HEK293T (cell line): Measurements from ENCODE around the gene LIX1L.

Source experiments
- CTCF ChIA-PET: fragments of 350-600 bp; formaldehyde crosslinking; extraction: SDS; loops from one replicate; lab custom pipeline; 2021; ENCODE audit warnings: antibody characterized with exemption, inconsistent platforms; lab: Yijun Ruan, JAX
- POLR2A ChIA-PET: fragments of 350-600 bp; formaldehyde crosslinking; extraction: SDS; loops from one replicate; lab custom pipeline; 2020; ENCODE audit warnings: antibody characterized with exemption, inconsistent platforms; lab: Yijun Ruan, JAX
- DNase-seq: peaks from one replicate; pipeline ENCODE4 v3.0.0; 2012; ENCODE audit warnings: mixed read lengths; ENCODE audit errors: extremely low spot score
- BHLHE40 ChIP-seq: fragments of 450-650 bp; IDR thresholded peaks from 2 replicates; pipeline ENCODE4 v1.6.1; 2016; ENCODE audit warnings: mild to moderate bottlenecking, moderate library complexity, borderline replicate concordance
- CTBP1 ChIP-seq: fragments of 450-650 bp; IDR thresholded peaks from 2 replicates; pipeline ENCODE4 v1.6.1; 2016; ENCODE audit warnings: borderline replicate concordance
- ELF4 ChIP-seq: fragments of 450-650 bp; IDR thresholded peaks from 2 replicates; pipeline ENCODE4 v1.6.1; 2017; ENCODE audit warnings: antibody characterized with exemption
- FOXA1 ChIP-seq: fragments of 450-650 bp; IDR thresholded peaks from 2 replicates; pipeline ENCODE4 v1.6.1; 2016; ENCODE audit warnings: mild to moderate bottlenecking
- FOXK2 ChIP-seq: fragments of 450-650 bp; IDR thresholded peaks from 2 replicates; pipeline ENCODE4 v1.6.1; 2016; ENCODE audit warnings: mild to moderate bottlenecking
- FOXM1 ChIP-seq: fragments of 450-650 bp; IDR thresholded peaks from 2 replicates; pipeline ENCODE4 v1.6.1; 2017; ENCODE audit warnings: mild to moderate bottlenecking, borderline replicate concordance
- HDGF ChIP-seq: fragments of 450-650 bp; IDR thresholded peaks from 2 replicates; pipeline ENCODE4 v1.6.1; 2017; ENCODE audit warnings: antibody characterized with exemption, borderline replicate concordance
- L3MBTL2 ChIP-seq: fragments of 450-650 bp; conservative IDR thresholded peaks from 2 replicates; pipeline ENCODE4 v1.6.1; 2016; ENCODE audit warnings: mild to moderate bottlenecking
- LEF1 ChIP-seq: fragments of 450-650 bp; IDR thresholded peaks from 2 replicates; pipeline ENCODE4 v1.6.1; 2017; ENCODE audit warnings: mild to moderate bottlenecking, borderline replicate concordance
- NFRKB ChIP-seq: fragments of 450-650 bp; IDR thresholded peaks from 2 replicates; pipeline ENCODE4 v1.6.1; 2016; ENCODE audit warnings: mild to moderate bottlenecking, moderate library complexity
- PKNOX1 ChIP-seq: fragments of 450-650 bp; IDR thresholded peaks from 2 replicates; pipeline ENCODE4 v1.6.1; 2016
- SP1 ChIP-seq: fragments of 450-650 bp; IDR thresholded peaks from 2 replicates; pipeline ENCODE4 v1.6.1; 2017
- SUZ12 ChIP-seq: fragments of 450-650 bp; IDR thresholded peaks from 2 replicates; pipeline ENCODE4 v1.6.1; 2016; ENCODE audit warnings: mild to moderate bottlenecking
- TARDBP ChIP-seq: fragments of 450-650 bp; IDR thresholded peaks from 2 replicates; pipeline ENCODE4 v1.6.1; 2016
- ZNF384 ChIP-seq: fragments of 450-650 bp; IDR thresholded peaks from 2 replicates; pipeline ENCODE4 v1.6.1; 2016

Gene LIX1L

GRCh38 chr1:145996433-145997015, 38.7 kb upstream of the LIX1L start, which contains the start of gene TXNIP:
TXNIP (minus strand) TSS chr1:145996579; CDS start chr1:145996266, 313 bp downstream.
- CTCF ChIA-PET: interaction anchor here (0.6 to 2.6 kb wide), 2 partner anchors 11 to 150 kb away, joined by 4 to 10 read pairs; no protein-coding TSS in a partner anchor
- peak; percentile 99 for DNase-seq
- POLR2A ChIA-PET: interaction anchor here (0.7 to 4.2 kb wide), 8 partner anchors 9 to 137 kb away, joined by 3 to 54 read pairs (median 6); partner anchors contain the start of genes ANKRD34A, PIAS3 and POLR3GL
- peak; percentile 87 for TF ChIP-seq L3MBTL2
- no peak for TF ChIP-seq CTBP1
- TF ChIP-seq FOXK2: peak; percentile 99
- peak; percentile 41; the same call in 1 of the 2 replicates for TF ChIP-seq ELF4
- TF ChIP-seq BHLHE40: no peak
- TF ChIP-seq SUZ12: no peak
- no peak for TF ChIP-seq HDGF
- peak; percentile 91; the same call in 1 of the 2 replicates for TF ChIP-seq FOXM1

GRCh38 chr1:145995964-145996432, 38.2 kb upstream of the LIX1L start:
- POLR2A ChIA-PET: interaction anchor here (0.7 to 4.2 kb wide), 8 partner anchors 9 to 137 kb away, joined by 3 to 54 read pairs (median 6); partner anchors contain the start of genes ANKRD34A, PIAS3 and POLR3GL
- TF ChIP-seq TARDBP (no peak), PKNOX1 (no peak), CTBP1 (no peak), FOXA1 (no peak), SP1 (no peak), FOXK2 (no peak), FOXM1 (no peak), LEF1 (no peak), HDGF (no peak), L3MBTL2 (no peak), ZNF384 (no peak), BHLHE40 (no peak)
- CTCF ChIA-PET: interaction anchor here (2.6 kb wide), 1 partner anchor 11 kb away, joined by 10 read pairs; no protein-coding TSS in a partner anchor

GRCh38 chr1:145995148-145995881, 37.5 kb upstream of the LIX1L start:
- CTCF ChIA-PET: interaction anchor here (1.0 kb wide), 1 partner anchor 15 kb away, joined by 4 read pairs; no protein-coding TSS in a partner anchor
- POLR2A ChIA-PET: interaction anchor here (0.9 to 4.2 kb wide), 5 partner anchors 8 to 42 kb away, joined by 3 to 54 read pairs (median 6); partner anchors contain the start of genes ANKRD34A and POLR3GL

More at GRCh38 chr1:145995964-145996432, 38.2 kb upstream of the LIX1L start:
- peak; percentile 47 for DNase-seq

GRCh38 chr1:145994391-145995120, 36.7 kb upstream of the LIX1L start:
- DNase-seq: no peak
- ChIA-PET CTCF (interaction anchor here (0.6 to 3.0 kb wide), 3 partner anchors 11 to 16 kb away, joined by 4 to 13 read pairs (median 4); no protein-coding TSS in a partner anchor), POLR2A (interaction anchor here (0.9 to 8.2 kb wide), 7 partner anchors 14 to 135 kb away, joined by 3 to 115 read pairs (median 6); partner anchors contain the start of genes ANKRD34A, POLR3GL and RBM8A)
- no peak for TF ChIP-seq HDGF
- TF ChIP-seq L3MBTL2: no peak
- TF ChIP-seq CTBP1: no peak
- TF ChIP-seq FOXK2: no peak
- TF ChIP-seq PKNOX1: 0 out of 2 replicates have a peak, but pooled peaks have one; percentile 6

More at GRCh38 chr1:145995148-145995881, 37.5 kb upstream of the LIX1L start:
- no peak for DNase-seq
- TF ChIP-seq TARDBP (no peak), L3MBTL2 (no peak), ELF4 (no peak), CTBP1 (no peak)

- ChIA-PET CTCF (interaction anchor here (0.6 to 3.0 kb wide), 2 partner anchors 12 to 15 kb away, joined by 4 to 13 read pairs; no protein-coding TSS in a partner anchor), POLR2A (interaction anchor here (1.1 to 8.2 kb wide), 6 partner anchors 9 to 134 kb away, joined by 3 to 115 read pairs (median 12); partner anchors contain the start of genes ANKRD34A, POLR3GL and RBM8A)
Observed at GRCh38 chr1:145993618-145994390, 36.0 kb upstream of the LIX1L start.

More at GRCh38 chr1:145993618-145994390, 36.0 kb upstream of the LIX1L start:
- DNase-seq: no peak
- TF ChIP-seq ZNF384: no peak
- TF ChIP-seq BHLHE40: no peak
- TF ChIP-seq FOXK2: no peak
- TF ChIP-seq L3MBTL2: no peak
- no peak for TF ChIP-seq LEF1
- no peak for TF ChIP-seq CTBP1
- no peak for TF ChIP-seq PKNOX1
- no peak for TF ChIP-seq HDGF
- no peak for TF ChIP-seq ELF4
- no peak for TF ChIP-seq NFRKB
- TF ChIP-seq FOXM1: no peak
- TF ChIP-seq TARDBP: no peak
- no peak for TF ChIP-seq SP1
